DND-41 (cell line): ENCODE results near the gene PDE4D.

Source experiments
- ATAC-seq: fragments of 200-7000 bp; cut with Tn5 transposase; 3 replicates; pipeline ENCODE4 v1.9.1; 2021; ENCODE audit warnings: low read depth; ENCODE audit not compliant: insufficient read depth
- DNase-seq: peaks from one replicate; pipeline ENCODE4 v3.0.0-alpha.2; 2020
- H2AFZ ChIP-seq: 2 replicates; pipeline ENCODE4 v1.6.0; 2012; ENCODE audit warnings: low read depth, low read length
- H3K27ac ChIP-seq: 2 replicates; pipeline ENCODE4 v1.5.1; 2012; ENCODE audit warnings: low read length, inconsistent platforms
- H3K27me3 ChIP-seq: fragments of 200-600 bp; sonication (generic); 2 replicates; pipeline ENCODE4 v1.6.0; 2012; ENCODE audit warnings: low read length, mild to moderate bottlenecking, inconsistent platforms; ENCODE audit not compliant: insufficient read depth, poor library complexity
- H3K36me3 ChIP-seq: 2 replicates; pipeline ENCODE4 v1.5.1; 2012; ENCODE audit warnings: low read length, inconsistent platforms; ENCODE audit not compliant: insufficient read depth
- H3K4me1 ChIP-seq: 2 replicates; pipeline ENCODE4 v1.5.1; 2012; ENCODE audit warnings: mild to moderate bottlenecking, low read length; ENCODE audit not compliant: insufficient read depth
- H3K4me2 ChIP-seq: 2 replicates; pipeline ENCODE4 v1.6.0; 2012; ENCODE audit warnings: mild to moderate bottlenecking, moderate library complexity, low read length, inconsistent platforms; ENCODE audit not compliant: insufficient read depth
- H3K4me3 ChIP-seq, 2 experiments: fragments of 200-600 bp in 1 of 2; shearing (Covaris generic) in 1 of 2; 2 replicates each; pipeline ENCODE4 v1.5.1; 2012 to 2016; ENCODE audit warnings: inconsistent platforms in 2 of 2, low read length in 2 of 2, mild to moderate bottlenecking in 2 of 2, low read depth in 1 of 2, moderate library complexity in 1 of 2
- H3K79me2 ChIP-seq: 2 replicates; pipeline ENCODE4 v1.6.0; 2012; ENCODE audit warnings: low read length, inconsistent platforms; ENCODE audit not compliant: insufficient read depth
- H3K9ac ChIP-seq: 2 replicates; pipeline ENCODE4 v1.6.0; 2012; ENCODE audit warnings: low read depth, mild to moderate bottlenecking, inconsistent platforms, low read length, moderate library complexity
- H3K9me3 ChIP-seq: 2 replicates; pipeline ENCODE4 v1.5.1; 2012; ENCODE audit warnings: low read length, moderate library complexity, mild to moderate bottlenecking, inconsistent platforms; ENCODE audit not compliant: insufficient read depth, severe bottlenecking
- H4K20me1 ChIP-seq: 2 replicates; pipeline ENCODE4 v1.6.0; 2012; ENCODE audit warnings: low read length; ENCODE audit not compliant: insufficient read depth
- CTCF ChIP-seq: IDR thresholded peaks from 2 replicates; pipeline ENCODE4 v1.5.1; 2012; ENCODE audit warnings: borderline replicate concordance, low read length, moderate library complexity, mild to moderate bottlenecking; ENCODE audit not compliant: poor library complexity, severe bottlenecking; ENCODE audit errors: extremely low read depth
- EZH2 ChIP-seq: IDR thresholded peaks from 3 replicates; pipeline ENCODE4 v1.6.1; 2012; ENCODE audit warnings: borderline replicate concordance, low read depth, mild to moderate bottlenecking, moderate library complexity, low read length, inconsistent platforms; ENCODE audit not compliant: severe bottlenecking

PDE4D gene

GRCh38 chr5:59094864-59095263 lies 798.7 kb downstream of the PDE4D start:
- no peaks in the 10 kb centered on the region for H3K4me1 ChIP-seq
- TF ChIP-seq EZH2 (no peak), CTCF (no peak)
- H3K36me3 ChIP-seq: no peaks in the 10 kb centered on the region
- H3K4me3 ChIP-seq: no peak overlapping the region
- H3K79me2 ChIP-seq: no peaks in the 10 kb centered on the region
- no peaks in the 10 kb centered on the region for H3K9me3 ChIP-seq
- no peak overlapping the region for H3K9ac ChIP-seq
- no peaks in the 10 kb centered on the region for H4K20me1 ChIP-seq
- no peak for DNase-seq
- H3K27me3 ChIP-seq: no peaks in the 10 kb centered on the region
- H2AFZ ChIP-seq: no peak overlapping the region
- no peak overlapping the region for H3K4me2 ChIP-seq
- no peak overlapping the region for H3K27ac ChIP-seq
- no peak for ATAC-seq

GRCh38 chr5:59093329-59093728 lies 800.2 kb downstream of the PDE4D start:
- no peak for DNase-seq
- no peak overlapping the region for H2AFZ ChIP-seq
- H3K36me3 ChIP-seq: no peaks in the 10 kb centered on the region
- H3K4me1 ChIP-seq: no peaks in the 10 kb centered on the region
- H3K27me3 ChIP-seq: no peaks in the 10 kb centered on the region
- H3K4me2 ChIP-seq: no peak overlapping the region
- no peaks in the 10 kb centered on the region for H3K9me3 ChIP-seq
- no peaks in the 10 kb centered on the region for H3K79me2 ChIP-seq
- H3K9ac ChIP-seq: no peak overlapping the region
- no peak overlapping the region for H3K27ac ChIP-seq
- TF ChIP-seq EZH2 (no peak), CTCF (no peak)
- no peaks in the 10 kb centered on the region for H4K20me1 ChIP-seq
- no peak overlapping the region for H3K4me3 ChIP-seq
- no peak for ATAC-seq

GRCh38 chr5:59092758-59093157 lies 800.8 kb downstream of the PDE4D start:
- Histone ChIP-seq H3K4me1 (no peaks in the 10 kb centered on the region), H3K4me3 (no peak overlapping the region), H3K4me2 (no peak overlapping the region), H3K9ac (no peak overlapping the region), H3K36me3 (no peaks in the 10 kb centered on the region), H2AFZ (no peak overlapping the region), H3K27ac (no peak overlapping the region), H3K27me3 (no peaks in the 10 kb centered on the region), H3K79me2 (no peaks in the 10 kb centered on the region), H3K9me3 (no peaks in the 10 kb centered on the region), H4K20me1 (no peaks in the 10 kb centered on the region)
- TF ChIP-seq EZH2 (no peak), CTCF (no peak)
- no peak for DNase-seq
- no peak for ATAC-seq

GRCh38 chr5:59091965-59092364 lies 801.6 kb downstream of the PDE4D start:
- Histone ChIP-seq H3K9me3 (no peaks in the 10 kb centered on the region), H3K36me3 (no peaks in the 10 kb centered on the region), H3K79me2 (no peaks in the 10 kb centered on the region), H2AFZ (no peak overlapping the region), H3K4me1 (no peaks in the 10 kb centered on the region), H3K27ac (no peak overlapping the region), H3K27me3 (no peaks in the 10 kb centered on the region), H3K4me2 (no peak overlapping the region), H4K20me1 (no peaks in the 10 kb centered on the region), H3K9ac (no peak overlapping the region), H3K4me3 (no peak overlapping the region)
- ATAC-seq (no peak), DNase-seq (no peak)
- TF ChIP-seq CTCF: no peak
- no peak for TF ChIP-seq EZH2
